DMS114 treated with DMSO at 0.1 percent for 48 hours (cell line): ENCODE measurements around the gene SLC2A11.

ENCODE experiments used
- DNase-seq: peaks from one replicate; lab custom pipeline; 2025; ENCODE audit not compliant: unreplicated experiment; lab: John Stamatoyannopoulos, UW

SLC2A11 gene

DNA sequence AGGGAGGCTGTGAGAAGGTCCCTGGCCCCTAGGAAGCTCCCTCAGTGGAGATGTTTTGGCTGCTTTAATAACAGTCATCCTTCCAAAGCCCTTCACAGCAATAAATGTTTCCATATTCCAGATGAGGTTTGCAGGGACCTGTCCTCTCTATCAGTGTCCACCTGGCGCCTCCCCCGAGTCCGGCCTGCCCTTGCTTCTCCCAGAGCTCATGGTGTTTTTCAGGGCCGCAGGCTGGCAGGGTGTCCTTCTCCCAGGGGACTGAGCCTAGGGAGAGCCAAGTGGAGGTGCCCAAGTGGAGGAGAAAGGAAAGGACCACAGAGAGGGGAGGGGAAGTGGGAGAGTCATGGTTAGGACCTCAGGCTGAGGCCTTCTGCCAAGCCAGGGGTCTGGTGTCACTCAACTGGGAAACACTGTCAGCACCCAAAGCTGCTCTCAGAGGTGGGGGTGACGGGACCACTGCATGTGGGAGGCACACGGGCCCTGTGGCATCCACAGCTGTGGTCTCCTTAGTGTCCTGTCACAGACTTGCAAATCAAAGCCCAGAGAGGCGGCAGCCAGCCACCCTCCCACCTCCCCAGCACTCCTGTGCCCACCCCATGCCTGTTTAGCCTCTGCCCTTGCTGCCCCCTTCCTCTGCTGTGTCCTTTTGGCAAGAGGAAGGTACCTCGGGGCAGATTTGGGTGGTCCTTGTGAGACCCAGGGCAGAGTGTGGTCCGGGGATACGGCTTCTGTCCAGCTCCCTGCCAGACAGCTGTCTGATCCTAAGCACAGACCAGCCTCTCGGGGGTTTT lies 25.3 kb upstream of the SLC2A11 start:
- no peak for DNase-seq

DNA sequence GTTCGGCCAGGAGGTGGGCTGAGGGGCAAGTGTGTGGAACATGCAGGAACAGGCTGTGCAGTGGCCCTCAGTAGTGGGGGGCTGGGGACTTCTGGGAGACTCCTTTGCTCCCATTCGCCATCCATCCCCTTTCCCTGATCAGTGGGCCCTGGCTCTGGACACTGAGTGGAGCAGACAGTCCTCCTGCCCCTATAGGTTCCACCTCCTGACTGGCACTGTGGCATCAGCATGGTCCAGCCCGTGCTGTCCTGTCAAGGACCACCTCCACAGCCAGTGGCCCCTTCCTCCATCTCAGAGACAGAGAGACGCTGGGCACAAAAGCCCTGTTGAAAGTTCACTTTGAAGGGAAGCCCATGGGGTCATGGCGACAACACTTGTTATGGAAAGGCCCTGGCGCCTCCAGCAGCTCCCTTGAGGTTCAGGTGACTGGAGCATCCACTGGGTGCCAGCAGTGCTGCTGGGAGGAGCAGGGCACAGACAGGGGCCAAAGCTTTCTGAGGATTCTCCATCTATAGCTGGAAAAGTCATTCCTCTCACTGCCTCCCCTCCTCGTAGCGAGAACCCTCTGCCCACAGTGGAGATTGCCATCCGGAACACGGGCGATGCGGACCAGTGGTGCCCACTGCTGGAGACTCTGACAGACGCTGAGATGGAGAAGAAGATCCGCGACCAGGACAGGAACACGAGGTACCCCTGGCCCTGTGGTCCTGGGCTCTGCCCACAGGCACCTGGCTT lies 24.5 kb upstream of the SLC2A11 start:
- no peak for DNase-seq

DNA sequence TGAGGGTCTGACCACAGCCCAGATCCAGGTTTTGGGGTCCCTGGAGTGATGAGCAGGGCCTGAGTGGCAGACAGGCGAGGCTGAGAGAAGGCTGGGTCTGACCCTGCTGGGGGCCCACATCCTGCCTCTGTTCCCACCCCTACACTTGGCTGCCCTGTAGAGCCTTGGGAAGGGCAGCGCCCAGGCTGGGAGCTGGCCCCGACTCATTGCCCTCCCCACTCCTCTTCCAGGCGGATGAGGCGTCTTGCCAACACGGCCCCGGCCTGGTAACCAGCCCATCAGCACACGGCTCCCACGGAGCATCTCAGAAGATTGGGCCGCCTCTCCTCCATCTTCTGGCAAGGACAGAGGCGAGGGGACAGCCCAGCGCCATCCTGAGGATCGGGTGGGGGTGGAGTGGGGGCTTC lies 23.8 kb upstream of the SLC2A11 start:
- DNase-seq: no peak

DNA sequence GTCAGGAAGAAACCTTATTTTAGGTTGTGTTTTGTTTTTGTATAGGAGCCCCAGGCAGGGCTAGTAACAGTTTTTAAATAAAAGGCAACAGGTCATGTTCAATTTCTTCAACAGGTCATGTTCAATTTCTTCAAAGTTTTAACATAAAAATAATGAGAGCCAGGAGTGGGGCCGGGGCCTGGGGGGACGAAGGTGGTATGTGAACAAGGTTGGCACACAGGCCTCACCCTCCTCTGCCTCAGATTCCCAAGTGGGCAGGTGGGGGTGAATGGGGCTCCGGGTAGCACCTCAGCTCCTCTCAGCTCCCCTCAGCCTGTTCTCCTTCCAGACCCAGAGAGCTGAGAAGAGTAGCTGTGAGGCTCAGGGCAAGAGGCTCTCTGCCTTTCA lies 23.3 kb upstream of the SLC2A11 start:
- DNase-seq: no peak

DNA sequence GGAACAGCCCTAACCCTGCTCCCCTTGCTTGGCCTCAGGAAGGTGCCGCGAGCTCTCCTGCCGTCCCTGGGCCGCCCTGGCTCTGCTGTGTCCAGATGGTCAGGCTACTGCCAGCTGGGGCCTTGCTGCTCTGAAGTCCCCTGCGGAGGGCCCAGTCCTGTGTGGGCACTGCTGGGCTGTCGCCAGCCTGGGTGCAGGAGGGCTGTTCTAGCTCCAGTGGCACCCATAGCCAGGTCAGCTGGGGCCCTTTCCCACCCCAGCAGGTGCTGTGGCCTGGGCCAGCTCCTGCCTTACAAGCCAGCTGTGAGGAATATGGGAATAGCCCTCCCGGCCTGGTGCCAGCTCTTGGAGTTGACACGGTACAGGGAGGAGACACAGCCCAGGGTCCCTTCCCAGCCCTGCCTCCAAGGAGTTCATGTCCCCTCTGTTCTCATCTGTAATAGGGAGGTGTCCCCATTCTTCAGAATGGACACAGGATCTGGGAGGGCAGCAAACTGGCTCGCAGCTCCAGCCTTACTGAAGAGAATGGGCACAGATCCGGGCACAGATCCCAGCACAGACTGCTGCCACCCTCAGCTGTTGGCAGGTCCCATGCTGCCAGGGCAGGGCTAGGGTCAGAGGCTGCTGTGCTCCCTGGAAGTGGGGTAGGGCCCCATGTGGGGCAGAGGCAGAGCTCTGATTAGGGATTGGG lies 22.7 kb upstream of the SLC2A11 start:
- no peak for DNase-seq

DNA sequence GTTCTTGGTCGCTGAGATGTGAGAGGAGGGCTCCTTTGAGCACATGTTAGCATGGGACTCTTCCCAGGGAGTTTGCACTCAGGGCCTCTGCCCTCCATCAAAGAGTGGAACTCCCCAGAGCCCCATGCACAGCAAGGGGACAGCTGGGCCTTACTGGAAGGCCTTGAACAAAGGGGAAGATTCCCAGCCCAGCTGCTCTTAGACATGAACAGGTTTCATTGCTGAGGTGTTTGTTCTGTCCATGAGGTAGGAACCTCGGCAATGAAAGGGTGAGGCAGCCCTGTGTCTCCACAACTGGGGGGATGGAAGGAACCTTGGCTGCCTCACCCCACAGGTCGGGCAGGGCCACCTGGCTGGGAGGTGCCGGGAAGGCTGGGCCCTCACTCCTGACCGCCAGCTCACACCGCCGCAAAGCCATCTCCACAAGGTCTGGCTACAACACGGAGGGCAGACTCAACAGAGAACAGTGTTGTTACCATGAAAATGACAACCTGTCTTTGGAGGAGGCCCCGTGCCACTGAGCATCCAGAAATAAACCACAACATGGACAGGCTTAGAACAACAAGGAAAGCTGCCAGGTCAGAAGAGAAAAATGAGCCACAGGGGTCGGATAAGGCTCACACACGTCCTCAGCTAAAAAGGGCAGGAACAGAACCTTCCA lies 22.1 kb upstream of the SLC2A11 start:
- DNase-seq: no peak

DNA sequence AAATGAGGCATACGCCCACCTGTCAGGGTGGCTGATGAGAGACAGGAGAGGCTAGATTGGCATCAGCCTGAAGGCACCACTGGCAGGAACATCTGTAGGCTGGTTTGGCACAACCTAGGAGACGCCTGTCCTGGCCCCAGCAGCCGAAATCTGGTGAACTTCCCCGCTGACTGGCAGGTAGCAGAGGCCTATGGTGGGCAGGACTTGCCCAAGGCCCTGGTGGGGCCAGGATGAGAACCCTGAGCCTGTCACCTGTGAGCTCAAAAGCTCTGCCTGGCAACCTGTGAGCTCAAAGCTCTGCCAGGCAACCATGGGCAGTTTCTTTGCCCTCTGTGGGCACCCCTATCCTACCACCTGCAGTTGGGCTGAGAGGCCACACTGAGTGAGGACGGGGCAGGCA lies 21.4 kb upstream of the SLC2A11 start:
- DNase-seq: no peak

DNA sequence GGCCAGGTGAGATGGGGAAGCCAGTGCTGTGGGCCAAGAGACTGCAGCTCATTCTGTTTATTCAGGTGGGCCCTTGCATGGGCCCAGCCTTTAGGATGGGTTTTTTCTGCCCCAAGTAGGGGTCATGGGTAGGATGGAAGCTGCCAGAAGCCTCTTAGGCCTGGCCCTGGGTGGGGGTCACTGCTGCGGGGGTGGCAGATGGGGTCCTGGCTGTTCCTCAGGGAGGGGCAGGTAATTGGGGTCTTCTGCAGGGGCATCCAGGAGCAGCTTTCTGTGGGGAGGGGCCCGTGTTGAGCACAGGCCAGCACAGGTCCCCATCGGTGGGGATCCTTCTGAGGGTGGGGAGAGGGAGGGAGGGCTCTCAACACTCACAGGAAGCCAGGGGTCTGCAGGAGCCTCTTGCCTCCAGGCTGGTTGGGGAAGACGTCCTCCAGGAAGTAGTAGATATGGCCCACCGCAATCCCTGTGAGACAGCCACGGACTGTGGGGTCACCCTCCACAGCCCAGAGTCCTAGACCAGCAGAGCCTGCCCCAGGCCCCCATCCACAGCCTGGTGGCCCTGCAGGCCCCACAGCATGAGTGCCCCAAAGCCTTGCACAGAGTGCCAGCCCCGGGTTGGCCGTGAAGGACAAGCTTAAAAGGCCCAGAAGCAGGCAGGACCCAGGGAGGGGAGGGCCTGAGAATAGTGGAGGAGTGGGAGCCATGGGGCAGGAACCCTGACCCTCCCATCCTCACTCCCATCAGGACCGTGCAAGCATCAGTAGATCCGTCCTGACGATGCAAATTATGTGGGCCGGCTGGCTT lies 20.8 kb upstream of the SLC2A11 start:
- no peak for DNase-seq

DNA sequence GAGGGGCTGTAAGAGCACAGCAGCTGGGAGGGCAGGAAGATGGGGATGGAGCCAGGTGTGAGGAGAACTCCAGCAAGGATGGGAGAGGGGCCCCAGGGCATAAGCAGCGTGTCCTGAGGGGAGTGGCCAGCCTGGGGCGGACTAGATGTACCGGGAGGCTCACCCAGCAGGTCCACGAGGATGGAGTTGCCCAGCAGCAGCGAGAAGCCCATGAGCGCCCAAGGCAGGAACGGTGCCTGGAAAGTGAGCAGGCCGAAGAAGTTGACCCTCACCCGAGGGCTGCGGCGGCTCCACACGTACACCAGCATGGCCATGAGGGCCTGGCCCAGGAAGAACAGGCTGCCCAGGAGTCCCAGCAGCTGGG lies 20.2 kb upstream of the SLC2A11 start:
- no peak for DNase-seq

DNA sequence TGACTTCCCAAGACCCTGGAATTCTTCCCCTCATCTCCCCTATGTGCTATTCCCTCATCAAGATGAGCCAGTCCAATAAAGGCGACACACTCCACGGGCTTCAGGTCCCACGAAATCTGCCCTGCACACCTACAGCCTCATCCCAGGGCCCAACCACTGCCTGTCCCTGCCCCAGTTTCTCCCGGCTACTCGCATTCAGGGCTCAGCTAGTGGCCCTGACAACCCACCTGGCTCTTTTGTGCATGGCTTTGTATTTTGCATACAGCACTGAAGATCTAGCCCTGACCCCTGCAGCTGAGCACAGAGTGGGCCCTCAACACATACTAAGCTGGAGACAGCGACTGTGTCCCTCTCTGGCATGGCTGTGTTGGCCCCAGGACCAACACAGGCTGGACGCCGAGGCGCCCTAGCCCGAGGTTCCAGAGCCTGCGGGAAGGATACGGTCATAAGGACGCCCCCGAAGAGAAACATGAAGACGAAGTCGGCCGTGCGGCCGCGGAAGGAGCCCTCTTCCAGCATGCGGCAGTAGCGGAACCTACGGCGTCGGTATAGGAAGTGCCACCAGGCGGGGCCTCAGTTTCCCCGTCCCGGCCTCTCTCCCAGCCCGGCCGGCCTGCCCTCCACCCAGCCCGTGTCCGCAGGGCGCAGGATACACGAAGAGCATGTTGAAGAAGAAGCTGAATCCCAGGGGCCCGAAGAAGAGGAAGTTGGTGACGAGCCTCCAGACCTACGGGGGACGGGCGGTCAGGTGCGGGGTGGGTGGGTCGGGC lies 19.6 kb upstream of the SLC2A11 start:
- DNase-seq: no peak

DNA sequence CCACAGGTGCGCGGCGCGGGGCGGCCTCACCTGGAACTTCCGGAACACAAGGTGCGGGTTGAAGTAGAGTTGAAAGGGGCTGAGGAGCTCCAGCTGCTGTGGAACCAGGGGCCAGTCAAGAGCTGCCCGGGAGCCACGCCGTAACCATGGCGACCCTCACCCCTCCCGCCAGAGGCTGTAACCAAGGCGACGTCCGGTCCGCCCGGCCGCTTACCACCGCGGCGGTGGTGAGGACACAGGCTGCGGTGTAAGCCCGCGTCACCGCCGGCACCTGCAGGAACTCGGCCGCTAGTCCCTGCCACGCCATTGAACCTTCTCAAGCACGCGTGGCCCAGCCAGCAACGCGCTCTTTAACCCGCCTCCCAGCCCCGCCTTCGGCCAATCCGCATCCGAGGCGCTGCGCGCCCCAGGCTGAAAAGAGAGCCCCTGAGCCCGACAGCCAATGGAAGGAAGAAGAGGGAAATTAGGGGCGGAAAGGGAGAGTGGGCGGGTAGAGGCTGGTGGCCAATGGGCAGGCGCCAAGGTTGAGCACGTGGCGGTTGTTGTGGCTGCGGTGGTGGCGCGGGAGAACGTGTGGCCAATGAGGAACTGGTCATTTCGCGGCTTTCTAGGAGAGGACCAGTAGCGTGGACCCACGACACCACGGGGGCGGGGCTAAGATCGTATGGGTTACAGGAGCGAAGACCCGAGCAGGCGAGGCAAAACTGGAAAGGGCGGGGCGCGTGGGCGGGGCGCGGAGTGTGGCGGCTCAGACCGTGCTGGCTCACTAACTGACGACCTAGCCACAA lies 18.8 kb upstream of the SLC2A11 start, which contains the start of gene DERL3:
DERL3 (minus strand) TSS at position 326 of the 788 bp plus-strand sequence; CDS start at position 307, 19 bp downstream.
- peak; percentile 99 for DNase-seq

DNA sequence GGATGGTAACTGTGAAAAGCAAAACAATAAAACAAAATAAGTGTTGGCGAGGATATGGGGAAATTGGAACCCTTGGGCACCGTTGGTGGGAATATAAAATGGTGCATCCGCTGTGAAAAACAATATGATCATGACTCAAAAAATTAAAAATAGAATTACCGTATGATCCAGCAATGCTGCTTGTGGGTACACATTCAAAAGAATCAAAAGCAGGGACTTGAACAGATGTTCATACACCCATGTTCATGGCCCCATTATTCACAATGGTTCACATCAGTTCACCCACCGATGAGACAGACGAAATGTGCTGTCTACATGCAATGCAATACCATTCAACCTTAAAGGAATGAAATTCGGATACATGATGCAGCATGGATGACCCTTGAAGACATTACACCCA lies 17.6 kb upstream of the SLC2A11 start:
- DNase-seq: no peak

DNA sequence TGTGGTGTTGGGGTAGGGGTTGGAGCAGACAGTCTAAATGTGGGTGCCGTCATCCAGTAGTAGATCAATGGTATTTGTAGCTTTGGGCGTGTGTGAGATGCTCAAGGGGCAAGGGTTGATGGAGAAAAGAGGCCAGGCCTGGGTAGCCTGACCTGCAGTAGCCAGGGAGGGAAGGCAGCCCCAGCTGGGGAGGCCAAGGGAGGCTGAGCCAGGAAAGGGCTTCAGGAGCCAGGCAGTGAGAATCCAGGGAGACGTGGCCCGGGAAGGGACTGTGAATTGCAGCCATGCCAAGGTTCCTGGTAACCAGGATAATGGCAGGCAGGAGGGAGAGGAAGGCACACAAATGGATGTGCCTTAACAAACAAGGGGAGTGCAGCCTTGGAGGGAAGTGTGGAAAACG lies 16.4 kb upstream of the SLC2A11 start:
- DNase-seq: no peak

DNA sequence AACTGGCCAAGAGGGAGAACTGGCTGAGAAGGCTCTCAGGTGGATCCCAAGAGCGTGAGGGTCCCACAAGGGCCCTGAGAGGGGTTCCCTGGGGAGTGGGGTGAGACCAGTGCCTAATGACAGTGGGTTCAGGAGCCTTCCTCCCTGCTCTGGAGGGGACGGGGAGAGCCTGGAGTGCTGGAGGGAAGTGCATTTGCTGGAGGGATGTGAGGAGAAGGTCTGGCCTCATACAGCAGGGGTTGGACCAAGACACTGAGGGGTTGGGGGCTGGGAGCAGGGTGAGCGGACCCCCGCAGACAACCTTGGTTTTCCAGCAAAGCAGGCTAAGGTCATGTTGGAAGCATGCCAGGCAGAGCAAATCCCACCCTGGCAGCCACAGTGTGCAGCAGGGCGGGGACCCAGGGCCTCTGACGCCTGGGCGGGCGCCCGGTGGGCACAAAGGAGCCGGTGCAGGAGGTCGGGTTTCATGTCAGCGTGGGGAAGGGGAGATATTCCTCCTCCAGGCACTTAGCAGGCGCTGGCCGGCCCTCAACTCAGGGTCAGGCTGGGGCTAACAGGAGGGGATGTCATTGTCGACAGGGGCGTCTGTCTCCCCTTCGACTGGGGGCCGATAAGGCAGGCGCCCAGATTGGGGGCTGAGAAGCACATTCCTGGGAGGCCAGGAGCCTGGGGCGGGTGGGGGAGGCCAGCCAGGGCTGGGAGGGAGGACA lies 15.8 kb upstream of the SLC2A11 start:
- DNase-seq: no peak

DNA sequence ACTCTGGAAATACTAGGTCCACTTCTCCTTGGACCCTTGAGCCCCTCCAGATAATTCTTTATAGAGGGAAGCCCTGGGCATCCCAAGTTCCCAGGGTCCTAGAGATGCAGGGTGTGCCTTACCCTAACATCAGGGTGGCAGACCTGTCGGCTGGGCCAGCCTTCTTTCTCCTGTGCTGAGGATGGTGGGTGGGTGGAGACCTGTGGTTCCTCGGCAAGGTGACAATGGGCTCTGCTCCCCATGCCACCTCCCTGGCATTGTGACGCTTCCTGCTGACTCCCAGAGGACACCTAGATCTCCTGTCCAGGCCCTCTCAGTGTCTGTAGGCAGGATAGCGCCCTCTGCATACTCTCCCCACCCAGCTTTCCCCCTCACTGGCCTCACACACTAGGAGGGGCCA lies 15.1 kb upstream of the SLC2A11 start:
- DNase-seq: no peak

DNA sequence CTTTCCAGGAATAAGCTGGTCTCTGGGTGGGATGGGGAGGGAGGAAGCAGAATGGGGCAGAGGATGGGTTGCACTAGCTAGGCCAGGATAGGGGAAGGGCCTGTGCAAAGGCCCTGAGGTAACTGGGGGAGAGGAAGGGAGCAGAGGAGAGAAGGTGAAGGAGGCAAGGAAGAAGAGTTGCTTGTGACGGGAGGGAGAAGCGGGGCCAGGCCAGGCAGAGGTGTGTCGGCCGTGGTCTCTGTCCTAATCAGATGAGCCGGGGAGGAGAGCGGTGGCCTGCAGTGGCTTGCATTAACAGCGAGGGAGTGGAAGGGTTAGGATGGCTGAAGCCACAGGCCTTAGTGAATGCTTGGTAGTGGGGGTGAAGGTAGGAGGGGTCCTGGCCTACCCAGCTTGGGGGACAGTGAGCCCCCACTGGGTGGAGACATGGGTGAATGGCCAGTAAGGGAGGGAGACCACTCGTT lies 12.9 kb upstream of the SLC2A11 start:
- DNase-seq: no peak

DNA sequence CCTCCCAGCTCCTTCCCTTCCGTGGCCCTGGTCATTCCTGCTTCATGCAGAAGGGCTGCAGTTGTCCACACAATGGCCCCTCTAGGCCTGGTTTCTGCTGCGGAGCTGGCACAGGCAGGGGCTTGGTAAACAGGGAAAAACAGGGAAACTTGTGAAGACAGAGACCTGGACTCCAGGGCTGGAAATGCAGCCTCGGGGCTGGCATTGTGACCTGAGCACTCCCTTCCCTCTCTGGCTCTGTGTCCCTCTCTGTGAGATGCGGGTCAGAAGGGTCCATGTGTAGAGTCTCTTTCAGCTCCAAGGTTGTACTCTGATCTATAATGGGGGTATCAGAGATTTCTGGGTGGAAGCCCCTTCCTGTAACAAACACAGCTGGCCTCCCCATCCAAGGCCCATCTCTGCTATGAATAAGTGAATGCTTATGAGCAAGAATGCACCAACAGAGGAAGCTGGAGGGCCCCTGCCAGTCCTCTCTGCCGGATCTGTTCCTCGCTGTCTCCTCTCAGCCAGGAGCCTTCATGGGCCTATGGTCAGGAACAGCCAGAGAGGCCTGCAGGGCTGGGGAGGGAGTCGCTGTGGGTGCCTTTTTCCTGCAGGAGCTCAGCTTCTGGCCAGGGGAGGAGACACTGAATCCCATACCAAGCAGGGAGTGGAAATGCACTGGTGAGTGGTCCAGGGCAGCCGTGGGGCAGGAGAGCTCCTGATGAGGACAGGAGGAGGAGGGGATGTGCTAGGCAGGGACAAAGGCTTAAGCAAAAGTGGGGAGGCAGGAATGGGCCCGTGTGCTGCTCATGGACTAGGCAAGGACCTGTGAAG lies 12.2 kb upstream of the SLC2A11 start:
- DNase-seq: no peak

DNA sequence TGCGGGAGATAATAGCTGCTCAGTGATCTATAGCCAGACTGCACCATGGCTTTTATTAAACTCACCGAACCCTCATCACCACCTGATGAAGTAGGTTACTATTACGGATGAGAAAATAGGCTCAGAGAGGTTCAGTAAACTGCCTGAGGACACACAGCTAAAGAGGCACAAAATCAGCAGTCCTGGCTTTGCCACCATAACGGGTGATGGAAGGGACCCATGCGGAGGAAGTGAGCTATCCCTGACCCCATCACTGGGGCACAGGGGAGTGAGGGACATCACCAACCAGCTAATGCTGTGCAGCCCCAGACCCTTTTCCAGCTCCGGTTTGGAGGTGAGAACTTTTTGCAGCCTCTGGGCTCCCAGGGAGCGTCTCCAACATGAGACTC lies 11.6 kb upstream of the SLC2A11 start:
- DNase-seq: no peak
